Adipocyte (in vitro differentiated cells): Measurements from ENCODE around the gene PACRGL.

Experiments used
- DNase-seq: peaks from one replicate; pipeline ENCODE4 v3.0.0-alpha.2; 2015; ENCODE audit warnings: low read depth
- H3K27me3 ChIP-seq: replicated peaks from 2 replicates; pipeline ENCODE4 v1.7.0; 2013; ENCODE audit warnings: mild to moderate bottlenecking, low read length, moderate library complexity; ENCODE audit not compliant: control insufficient read depth, insufficient read depth
- H3K36me3 ChIP-seq: 2 replicates; pipeline ENCODE4 v1.7.0; 2013; ENCODE audit warnings: low read length, mild to moderate bottlenecking, moderate library complexity; ENCODE audit not compliant: control insufficient read depth, insufficient read depth, severe bottlenecking
- H3K4me1 ChIP-seq: 2 replicates; pipeline ENCODE4 v1.7.0; 2013; ENCODE audit warnings: mild to moderate bottlenecking, low read length, moderate library complexity; ENCODE audit not compliant: control insufficient read depth, insufficient read depth
- H3K4me3 ChIP-seq: 2 replicates; pipeline ENCODE4 v1.7.0; 2013; ENCODE audit warnings: mild to moderate bottlenecking, low read length, moderate library complexity
- H3K9ac ChIP-seq: 2 replicates; pipeline ENCODE4 v1.7.0; 2013; ENCODE audit warnings: mild to moderate bottlenecking, low read length, moderate library complexity
- H3K9me3 ChIP-seq: 2 replicates; pipeline ENCODE4 v1.7.0; 2013; ENCODE audit warnings: mild to moderate bottlenecking, low read length, moderate library complexity; ENCODE audit not compliant: control insufficient read depth

PACRGL gene

GRCh38 chr4:20700007-20700761, at the start of gene PACRGL:
TSS of gene PACRGL (plus strand) at chr4:20700458. CDS start at chr4:20704482, 4,024 bp downstream.
- peaks cover 23% of the 10 kb centered on the region for H3K4me1 ChIP-seq
- H3K36me3 ChIP-seq = peaks cover 11% of the 10 kb centered on the region
- H3K4me3 ChIP-seq = peak within 1 kb of the TSS; percentile 98
- H3K9ac ChIP-seq = peak within 1 kb of the TSS; percentile 94
- DNase-seq = peak; percentile 98
- no peaks in the 10 kb centered on the region for H3K27me3 ChIP-seq
- no peaks in the 10 kb centered on the region for H3K9me3 ChIP-seq

GRCh38 chr4:20652226-20652885, 47.9 kb upstream of the PACRGL start:
- H3K36me3 ChIP-seq = no peaks in the 10 kb centered on the region
- H3K4me3 ChIP-seq = peak overlapping the region; percentile 13
- H3K4me1 ChIP-seq = peaks cover 21% of the 10 kb centered on the region
- H3K27me3 ChIP-seq = no peaks in the 10 kb centered on the region
- DNase-seq = no peak
- H3K9me3 ChIP-seq = peaks cover 30% of the 10 kb centered on the region
- H3K9ac ChIP-seq = no peak overlapping the region

- peaks cover 4% of the 10 kb centered on the region for H3K4me1 ChIP-seq
- H3K9ac ChIP-seq = no peak overlapping the region
- H3K27me3 ChIP-seq = no peaks in the 10 kb centered on the region
- H3K4me3 ChIP-seq = no peak overlapping the region
- DNase-seq = no peak
- H3K36me3 ChIP-seq = no peaks in the 10 kb centered on the region
- H3K9me3 ChIP-seq = peaks cover 7% of the 10 kb centered on the region
Measured at GRCh38 chr4:20658456-20658855, 41.8 kb upstream of the PACRGL start.

GRCh38 chr4:20662851-20663250, 37.4 kb upstream of the PACRGL start:
- Histone ChIP-seq H3K36me3 (no peaks in the 10 kb centered on the region), H3K4me1 (peaks cover 4% of the 10 kb centered on the region)
- peak; percentile 17 for DNase-seq

GRCh38 chr4:20666012-20666860, 34.0 kb upstream of the PACRGL start:
- peaks cover 4% of the 10 kb centered on the region for H3K4me1 ChIP-seq
- H3K9me3 ChIP-seq = no peaks in the 10 kb centered on the region
- no peaks in the 10 kb centered on the region for H3K36me3 ChIP-seq
- H3K9ac ChIP-seq = no peak overlapping the region
- no peak for DNase-seq
- H3K4me3 ChIP-seq = no peak overlapping the region
- H3K27me3 ChIP-seq = peaks cover 7% of the 10 kb centered on the region

More at GRCh38 chr4:20662851-20663250, 37.4 kb upstream of the PACRGL start:
- Histone ChIP-seq H3K9ac (no peak overlapping the region), H3K4me3 (no peak overlapping the region), H3K9me3 (no peaks in the 10 kb centered on the region), H3K27me3 (peaks cover 4% of the 10 kb centered on the region)

- Histone ChIP-seq H3K9ac (no peak overlapping the region), H3K4me1 (peaks cover 6% of the 10 kb centered on the region), H3K4me3 (no peak overlapping the region), H3K36me3 (no peaks in the 10 kb centered on the region), H3K27me3 (peaks cover 7% of the 10 kb centered on the region), H3K9me3 (no peaks in the 10 kb centered on the region)
- no peak for DNase-seq
Measured at GRCh38 chr4:20672262-20672661, 28.0 kb upstream of the PACRGL start.

- DNase-seq = no peak
- Histone ChIP-seq H3K4me1 (peaks cover 32% of the 10 kb centered on the region), H3K9ac (no peak overlapping the region), H3K27me3 (no peaks in the 10 kb centered on the region), H3K36me3 (no peaks in the 10 kb centered on the region), H3K9me3 (no peaks in the 10 kb centered on the region), H3K4me3 (no peak overlapping the region)
Measured at GRCh38 chr4:20675786-20676185, 24.5 kb upstream of the PACRGL start.

GRCh38 chr4:20676501-20677197, 23.6 kb upstream of the PACRGL start:
- Histone ChIP-seq H3K9ac (no peak overlapping the region), H3K4me1 (peaks cover 38% of the 10 kb centered on the region), H3K4me3 (no peak overlapping the region), H3K36me3 (no peaks in the 10 kb centered on the region), H3K27me3 (no peaks in the 10 kb centered on the region), H3K9me3 (no peaks in the 10 kb centered on the region)
- no peak for DNase-seq

- no peak overlapping the region for H3K9ac ChIP-seq
- H3K27me3 ChIP-seq = no peaks in the 10 kb centered on the region
Measured at GRCh38 chr4:20678400-20678799, 21.9 kb upstream of the PACRGL start.

GRCh38 chr4:20679951-20680350, 20.3 kb upstream of the PACRGL start:
- H3K36me3 ChIP-seq = no peaks in the 10 kb centered on the region
- peaks cover 41% of the 10 kb centered on the region for H3K4me1 ChIP-seq
- no peaks in the 10 kb centered on the region for H3K9me3 ChIP-seq
- no peak overlapping the region for H3K4me3 ChIP-seq
- no peak overlapping the region for H3K9ac ChIP-seq
- H3K27me3 ChIP-seq = no peaks in the 10 kb centered on the region
- DNase-seq = no peak

More at GRCh38 chr4:20678400-20678799, 21.9 kb upstream of the PACRGL start:
- no peak overlapping the region for H3K4me3 ChIP-seq
- no peaks in the 10 kb centered on the region for H3K36me3 ChIP-seq
- no peaks in the 10 kb centered on the region for H3K9me3 ChIP-seq
- H3K4me1 ChIP-seq = peaks cover 38% of the 10 kb centered on the region
- DNase-seq = no peak
